ENCODE measurements around the gene TDRD12.

- TF ChIP-seq YY1 (IDR thresholded peaks at IDR 0.05; ENCODE audit: insufficient read depth, insufficient read length) (no peak), ZNF274 (IDR thresholded peaks at IDR 0.05; ENCODE audit: low read depth, low read length) (no peak)
Measured at GRCh38 chr19:32692727-32693061, 26.9 kb upstream of the TDRD12 start.

Measured in NT2/D1 (cell line).